Left lung (tissue), 10 donors: ENCODE data around the gene PRR23E. TPM values are rescaled to one million over a fixed set of nuclear protein-coding genes. Genes with fewer than 3 reads are reported as not detected.

ENCODE experiments used
- ATAC-seq: fragments of 200-7000 bp; cut with Tn5 transposase; one replicate; pipeline ENCODE4 v1.9.1; 2020; ENCODE audit warnings: moderate library complexity
- DNase-seq, 4 donors: peaks; one replicate each; pipeline ENCODE4 v3.0.0-alpha.2; 2013 to 2020
- H3K27ac ChIP-seq, 2 donors: fragments of 200-600 bp; sonication (generic) in 1 of 2; one replicate each; pipeline versions ENCODE4 v1.5.0 to v1.8.0; 2020 to 2021
- H3K27me3 ChIP-seq, 2 donors: fragments of 200-600 bp; sonication (generic) in 1 of 2; one replicate each; pipeline versions ENCODE4 v1.5.0 to v1.8.0; 2020 to 2021
- H3K36me3 ChIP-seq, 2 donors: fragments of 200-600 bp; sonication (generic) in 1 of 2; one replicate each; pipeline versions ENCODE4 v1.5.0 to v1.8.0; 2020 to 2021
- H3K4me1 ChIP-seq, 2 donors: fragments of 200-600 bp; one replicate each; pipeline ENCODE4 v1.8.0; 2021
- H3K4me3 ChIP-seq, 2 donors: fragments of 200-600 bp; sonication (generic) in 1 of 2; one replicate each; pipeline versions ENCODE4 v1.5.0 to v1.8.0; 2020 to 2021; ENCODE audit warnings: mild to moderate bottlenecking in 1 of 2
- H3K9me3 ChIP-seq, 2 donors: fragments of 200-600 bp; sonication (generic) in 1 of 2; one replicate each; pipeline versions ENCODE4 v1.5.0 to v1.8.0; 2020 to 2021
- CTCF ChIP-seq, 2 donors: fragments of 200-600 bp; sonication (generic) in 1 of 2; IDR thresholded peaks; one replicate each; pipeline versions ENCODE4 v1.5.0 to v1.8.0; 2021; ENCODE audit warnings: antibody characterized with exemption in 2 of 2
- intact Hi-C, 2 donors: fragments of 100-400 bp; cut with DNase I; formaldehyde crosslinking; loops; one replicate each; pipeline versions ENCODE4 v1.11.2 to v1.14.2; 2022
- polyA plus RNA-seq, 6 donors: library from polyadenylated mRNA; unstranded; fragments of 120-200 nt; gene quantifications; one replicate each; pipeline ENCODE4 v1.2.1, GENCODE V29; 2013; ENCODE audit not compliant: insufficient read length in 6 of 6
- total RNA-seq, 2 donors: library from RNA; stranded (reverse); fragmentation: NEBNext Ultra II Directional; extraction: Animal tissue kit (Norgen Biotek cat#: 25700); gene quantifications; one replicate each; pipeline ENCODE4 v1.2.1, GENCODE V29; 2021
- donor health status: DM: no; HTN: yes; CAD: no.
- donor health status: DM: no; HTN: no; CAD: no.

PRR23E gene
- total and polyA plus RNA-seq, 8 donors = not detected

- ATAC-seq (no peak), DNase-seq (no peak)
- Histone ChIP-seq H3K36me3 (no peaks in the 10 kb centered on the region), H3K27ac (no peak overlapping the region), H3K27me3 (peaks cover 0 to 28% of the 10 kb centered on the region in 2 donors), H3K4me1 (no peaks in the 10 kb centered on the region), H3K9me3 (peaks cover 0 to 12% of the 10 kb centered on the region in 2 donors), H3K4me3 (no peak overlapping the region)
- intact Hi-C loops = no loop called here
- no peak for TF ChIP-seq CTCF (IDR thresholded peaks at IDR 0.05)
These were observed 29.2 kb downstream of the PRR23E start for GRCh38 chr3:127222163-127222562.

- DNase-seq = no peak
- no peak overlapping the region for H3K27ac ChIP-seq
- TF ChIP-seq CTCF (IDR thresholded peaks at IDR 0.05) = no peak
- intact Hi-C loops = no loop called here
- no peak overlapping the region for H3K4me3 ChIP-seq
- no peak for ATAC-seq
- H3K9me3 ChIP-seq = peaks cover 0 to 12% of the 10 kb centered on the region in 2 donors
- no peaks in the 10 kb centered on the region for H3K36me3 ChIP-seq
- peaks cover 0 to 27% of the 10 kb centered on the region in 2 donors for H3K27me3 ChIP-seq
- no peaks in the 10 kb centered on the region for H3K4me1 ChIP-seq
These were observed 29.7 kb downstream of the PRR23E start for GRCh38 chr3:127222664-127223063.

GRCh38 chr3:127224118-127224517, 31.2 kb downstream of the PRR23E start:
- Histone ChIP-seq H3K9me3 (peaks cover 0 to 12% of the 10 kb centered on the region in 2 donors), H3K4me3 (no peak overlapping the region), H3K27me3 (peaks cover 0 to 18% of the 10 kb centered on the region in 2 donors), H3K27ac (peak overlapping the region in 1 of 2 donors; percentile 57), H3K36me3 (no peaks in the 10 kb centered on the region), H3K4me1 (no peaks in the 10 kb centered on the region)
- TF ChIP-seq CTCF (IDR thresholded peaks at IDR 0.05) = no peak
- ATAC-seq (no peak), DNase-seq (no peak)
- intact Hi-C loops = no loop called here

GRCh38 chr3:127226457-127226856, 33.5 kb downstream of the PRR23E start:
- TF ChIP-seq CTCF (IDR thresholded peaks at IDR 0.05) = no peak
- intact Hi-C loops = no loop called here
- ATAC-seq = peak; percentile 28
- H3K27ac ChIP-seq = no peak overlapping the region
- H3K27me3 ChIP-seq = peaks cover 0 to 6% of the 10 kb centered on the region in 2 donors
- peaks cover 0 to 19% of the 10 kb centered on the region in 2 donors for H3K9me3 ChIP-seq
- H3K4me1 ChIP-seq = no peaks in the 10 kb centered on the region
- no peak for DNase-seq
- H3K36me3 ChIP-seq = no peaks in the 10 kb centered on the region
- H3K4me3 ChIP-seq = no peak overlapping the region

- intact Hi-C loops = no loop called here
- H3K4me1 ChIP-seq = no peaks in the 10 kb centered on the region
- DNase-seq (no peak), ATAC-seq (peak; percentile 75)
- no peaks in the 10 kb centered on the region for H3K36me3 ChIP-seq
- peaks cover 0 to 19% of the 10 kb centered on the region in 2 donors for H3K9me3 ChIP-seq
- H3K27me3 ChIP-seq = peaks cover 0 to 5% of the 10 kb centered on the region in 2 donors
- no peak overlapping the region for H3K27ac ChIP-seq
- TF ChIP-seq CTCF (IDR thresholded peaks at IDR 0.05) = no peak
- H3K4me3 ChIP-seq = no peak overlapping the region
These were observed 34.3 kb downstream of the PRR23E start for GRCh38 chr3:127226946-127227842.
